ENCODE data around the gene LGMN. TPM values are rescaled to one million over a fixed set of nuclear protein-coding genes. Genes with fewer than 3 reads are reported as not detected.
A peak's percentile ranks its signal among the peaks of the same experiment; 100 is the strongest.

The LGMN gene
- total and polyA plus RNA-seq, 8 donors: 75.4 to 251 (median 97.1) TPM

DNA sequence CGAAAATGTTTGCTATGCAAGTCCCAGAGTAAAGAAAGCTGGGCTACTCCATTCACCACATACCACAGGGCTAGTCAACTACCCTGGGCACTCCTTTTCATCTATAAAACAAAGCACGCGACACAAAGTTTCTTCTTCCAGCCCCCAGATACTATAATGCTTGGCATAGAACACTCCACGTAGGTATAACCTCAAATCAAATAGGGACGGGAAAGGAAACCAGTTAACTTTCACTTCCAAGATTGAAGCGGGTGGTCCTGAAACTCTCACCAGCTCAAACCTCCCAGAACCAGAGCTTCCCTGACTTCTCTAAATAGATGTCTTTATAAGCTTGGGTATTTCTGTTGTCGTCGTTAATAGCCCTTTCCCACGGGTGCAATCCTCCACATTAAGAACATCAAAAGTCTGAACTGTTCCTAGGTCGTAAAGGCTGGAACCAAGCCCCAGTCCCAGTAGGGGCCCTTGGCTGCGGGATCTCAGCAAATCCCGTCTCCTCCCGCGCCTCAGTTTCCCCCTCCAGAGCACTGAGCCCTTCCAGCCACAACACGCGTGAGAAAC lies 647 bp downstream of the LGMN start:
- TF ChIP-seq CTCF (IDR thresholded peaks at IDR 0.05): no peak
- peaks cover 6 to 24% of the 10 kb centered on the region in 2 donors for H3K4me1 ChIP-seq
- peaks cover 0 to 8% of the 10 kb centered on the region in 2 donors for H3K36me3 ChIP-seq
- H3K27ac ChIP-seq: peak overlapping the region; percentile 81 to 82
- intact Hi-C loops (cut with DNase I): no loop called here
- ATAC-seq (peak; percentile 37), DNase-seq (no peak)
- peak overlapping the region; percentile 66 to 67 for H3K4me3 ChIP-seq
- no peaks in the 10 kb centered on the region for H3K9me3 ChIP-seq
- peaks cover 0 to 45% of the 10 kb centered on the region in 2 donors for H3K27me3 ChIP-seq

DNA sequence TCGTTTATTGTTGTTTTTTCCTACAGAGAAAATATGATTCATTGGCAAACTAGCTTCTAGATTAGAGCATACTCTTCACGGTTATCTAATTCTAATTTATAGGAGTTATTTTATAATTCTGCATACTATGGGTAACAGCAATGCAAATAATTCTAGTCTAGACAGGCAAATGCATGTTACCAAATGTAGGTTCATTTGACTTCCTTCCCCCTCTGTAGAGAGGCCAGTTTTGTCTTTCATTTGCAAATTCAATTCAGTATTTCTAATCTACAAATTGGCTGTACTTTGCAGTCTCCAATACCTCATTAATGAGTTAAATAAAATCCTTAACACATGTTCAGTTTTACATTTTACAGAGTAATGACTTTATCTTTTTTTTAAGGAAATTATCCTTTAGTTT lies 4.2 kb downstream of the LGMN start:
- intact Hi-C loops (cut with DNase I): no loop called here
- no peak for TF ChIP-seq CTCF (IDR thresholded peaks at IDR 0.05)
- H3K4me3 ChIP-seq: no peak overlapping the region

GRCh38 chr14:92740440-92740839 lies 8.0 kb downstream of the LGMN start:
- Histone ChIP-seq H3K36me3 (peaks cover 0 to 39% of the 10 kb centered on the region in 2 donors), H3K27ac (no peak overlapping the region), H3K9me3 (no peaks in the 10 kb centered on the region), H3K4me3 (no peak overlapping the region), H3K4me1 (peaks cover 0 to 6% of the 10 kb centered on the region in 2 donors), H3K27me3 (no peaks in the 10 kb centered on the region)
- no peak for TF ChIP-seq CTCF (IDR thresholded peaks at IDR 0.05)
- ATAC-seq (no peak), DNase-seq (no peak)
- intact Hi-C loops (cut with DNase I): no loop called here

More for the DNA sequence above, 4.2 kb downstream of the LGMN start:
- Histone ChIP-seq H3K4me1 (peaks cover 6 to 18% of the 10 kb centered on the region in 2 donors), H3K27me3 (peaks cover 0 to 29% of the 10 kb centered on the region in 2 donors), H3K9me3 (no peaks in the 10 kb centered on the region), H3K27ac (no peak overlapping the region), H3K36me3 (peaks cover 0 to 39% of the 10 kb centered on the region in 2 donors)
- no peak for ATAC-seq
- DNase-seq: no peak

DNA sequence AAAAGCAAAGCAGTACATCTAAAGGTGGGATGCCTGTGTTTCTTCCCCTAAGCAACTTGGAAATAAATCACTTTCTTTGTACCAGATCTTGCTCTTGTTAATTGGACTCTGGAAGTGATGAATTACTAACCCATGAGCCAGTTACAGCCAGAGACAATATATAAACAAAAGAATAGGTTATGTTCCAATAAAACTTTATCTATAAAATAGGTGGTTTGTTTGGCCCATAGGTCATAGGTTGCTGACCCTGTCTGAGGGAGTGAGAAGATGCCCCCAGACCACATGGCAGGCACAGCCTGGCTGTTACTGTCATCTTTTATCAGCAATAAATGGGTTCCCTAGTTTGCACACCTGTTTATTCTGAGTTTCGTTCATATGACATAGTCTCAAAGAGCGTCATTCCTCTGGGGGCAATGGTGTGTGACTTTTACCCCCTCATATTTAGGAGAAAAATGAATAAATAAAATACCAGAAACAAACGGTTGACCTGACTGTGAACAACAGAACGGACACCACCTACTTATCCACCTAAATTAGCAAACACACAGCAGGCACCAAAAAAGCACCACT lies 10.7 kb downstream of the LGMN start:
- H3K27ac ChIP-seq: peak overlapping the region in 1 of 2 donors; percentile 19
- intact Hi-C loops (cut with DNase I): no loop called here
- H3K4me1 ChIP-seq: peaks cover 0 to 6% of the 10 kb centered on the region in 2 donors
- no peak for DNase-seq
- no peak for ATAC-seq
- H3K4me3 ChIP-seq: no peak overlapping the region
- H3K9me3 ChIP-seq: no peaks in the 10 kb centered on the region
- H3K27me3 ChIP-seq: no peaks in the 10 kb centered on the region
- TF ChIP-seq CTCF (IDR thresholded peaks at IDR 0.05): no peak
- peaks cover 0 to 30% of the 10 kb centered on the region in 2 donors for H3K36me3 ChIP-seq

GRCh38 chr14:92737206-92737605 lies 11.2 kb downstream of the LGMN start:
- intact Hi-C loops (cut with DNase I): no loop called here
- DNase-seq: no peak
- Histone ChIP-seq H3K9me3 (no peaks in the 10 kb centered on the region), H3K27me3 (no peaks in the 10 kb centered on the region), H3K4me3 (no peak overlapping the region), H3K27ac (peak overlapping the region in 1 of 2 donors; percentile 56), H3K36me3 (peaks cover 0 to 29% of the 10 kb centered on the region in 2 donors), H3K4me1 (peaks cover 0 to 6% of the 10 kb centered on the region in 2 donors)
- ATAC-seq: peak; percentile 92
- no peak for TF ChIP-seq CTCF (IDR thresholded peaks at IDR 0.05)
